ENCODE data around the gene ZBTB38. TPM values are rescaled to one million over a fixed set of nuclear protein-coding genes. Genes with fewer than 3 reads are reported as not detected.

Gene ZBTB38
- total and polyA plus RNA-seq, 2 experiments from 2014 or later = 12.9 to 35.9 TPM

GRCh38 chr3:141342386-141342785 lies 25.9 kb upstream of the ZBTB38 start:
- no peak overlapping the region for H3K27ac ChIP-seq
- TF ChIP-seq, protein P1, sequence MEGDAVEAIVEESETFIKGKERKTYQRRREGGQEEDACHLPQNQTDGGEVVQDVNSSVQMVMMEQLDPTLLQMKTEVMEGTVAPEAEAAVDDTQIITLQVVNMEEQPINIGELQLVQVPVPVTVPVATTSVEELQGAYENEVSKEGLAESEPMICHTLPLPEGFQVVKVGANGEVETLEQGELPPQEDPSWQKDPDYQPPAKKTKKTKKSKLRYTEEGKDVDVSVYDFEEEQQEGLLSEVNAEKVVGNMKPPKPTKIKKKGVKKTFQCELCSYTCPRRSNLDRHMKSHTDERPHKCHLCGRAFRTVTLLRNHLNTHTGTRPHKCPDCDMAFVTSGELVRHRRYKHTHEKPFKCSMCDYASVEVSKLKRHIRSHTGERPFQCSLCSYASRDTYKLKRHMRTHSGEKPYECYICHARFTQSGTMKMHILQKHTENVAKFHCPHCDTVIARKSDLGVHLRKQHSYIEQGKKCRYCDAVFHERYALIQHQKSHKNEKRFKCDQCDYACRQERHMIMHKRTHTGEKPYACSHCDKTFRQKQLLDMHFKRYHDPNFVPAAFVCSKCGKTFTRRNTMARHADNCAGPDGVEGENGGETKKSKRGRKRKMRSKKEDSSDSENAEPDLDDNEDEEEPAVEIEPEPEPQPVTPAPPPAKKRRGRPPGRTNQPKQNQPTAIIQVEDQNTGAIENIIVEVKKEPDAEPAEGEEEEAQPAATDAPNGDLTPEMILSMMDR (IDR thresholded peaks at IDR 0.05; ENCODE audit: low read depth, low read length) = no peak

GRCh38 chr3:141343077-141343476 lies 25.2 kb upstream of the ZBTB38 start:
- Histone ChIP-seq H3K4me3 (no peak overlapping the region), H3K4me1 (ENCODE audit: low read depth) (peaks cover 6% of the 10 kb centered on the region), H3K27me3 (no peaks in the 10 kb centered on the region), H3K27ac (no peak overlapping the region), H3K9me3 (ENCODE audit: low read depth) (no peaks in the 10 kb centered on the region), H3K36me3 (no peaks in the 10 kb centered on the region)
- no peak for DNase-seq (ENCODE audit: low read depth in 1 of 2, low spot score in 1 of 2)
- TF ChIP-seq, protein P1 (IDR thresholded peaks at IDR 0.05; ENCODE audit: low read depth, low read length) = no peak

More at GRCh38 chr3:141342386-141342785, 25.9 kb upstream of the ZBTB38 start:
- no peak for DNase-seq (ENCODE audit: low read depth in 1 of 2, low spot score in 1 of 2)
- H3K27me3 ChIP-seq = no peaks in the 10 kb centered on the region
- no peak overlapping the region for H3K4me3 ChIP-seq
- H3K9me3 ChIP-seq (ENCODE audit: low read depth) = no peaks in the 10 kb centered on the region
- H3K36me3 ChIP-seq = no peaks in the 10 kb centered on the region
- peaks cover 6% of the 10 kb centered on the region for H3K4me1 ChIP-seq (ENCODE audit: low read depth)

- Histone ChIP-seq H3K27me3 (no peaks in the 10 kb centered on the region), H3K4me1 (ENCODE audit: low read depth) (peaks cover 11% of the 10 kb centered on the region), H3K36me3 (no peaks in the 10 kb centered on the region), H3K9me3 (ENCODE audit: low read depth) (no peaks in the 10 kb centered on the region), H3K27ac (no peak overlapping the region), H3K4me3 (no peak overlapping the region)
- DNase-seq (ENCODE audit: low read depth in 1 of 2, low spot score in 1 of 2) = no peak
- TF ChIP-seq, protein P1 (IDR thresholded peaks at IDR 0.05; ENCODE audit: low read depth, low read length) = no peak
These were observed 24.4 kb upstream of the ZBTB38 start for GRCh38 chr3:141343865-141344271.

- H3K4me3 ChIP-seq = no peak overlapping the region
- TF ChIP-seq, protein P1 (IDR thresholded peaks at IDR 0.05; ENCODE audit: low read depth, low read length) = no peak
These were observed 22.8 kb upstream of the ZBTB38 start for GRCh38 chr3:141345528-141345927.

GRCh38 chr3:141346007-141346406 lies 22.3 kb upstream of the ZBTB38 start:
- Histone ChIP-seq H3K9me3 (ENCODE audit: low read depth) (no peaks in the 10 kb centered on the region), H3K27me3 (no peaks in the 10 kb centered on the region), H3K36me3 (no peaks in the 10 kb centered on the region), H3K4me3 (no peak overlapping the region), H3K4me1 (ENCODE audit: low read depth) (peaks cover 11% of the 10 kb centered on the region), H3K27ac (peak overlapping the region; percentile 45)
- no peak for DNase-seq (ENCODE audit: low read depth in 1 of 2, low spot score in 1 of 2)
- TF ChIP-seq, protein P1 (IDR thresholded peaks at IDR 0.05; ENCODE audit: low read depth, low read length) = no peak

More at GRCh38 chr3:141345528-141345927, 22.8 kb upstream of the ZBTB38 start:
- H3K27me3 ChIP-seq = no peaks in the 10 kb centered on the region
- no peaks in the 10 kb centered on the region for H3K36me3 ChIP-seq
- H3K27ac ChIP-seq = no peak overlapping the region
- DNase-seq (ENCODE audit: low read depth in 1 of 2, low spot score in 1 of 2) = no peak
- no peaks in the 10 kb centered on the region for H3K9me3 ChIP-seq (ENCODE audit: low read depth)
- peaks cover 11% of the 10 kb centered on the region for H3K4me1 ChIP-seq (ENCODE audit: low read depth)

GRCh38 chr3:141346418-141346817 lies 21.9 kb upstream of the ZBTB38 start:
- DNase-seq (ENCODE audit: low read depth in 1 of 2, low spot score in 1 of 2) = peak in 1 of 2 donors; percentile 38
- no peak overlapping the region for H3K27ac ChIP-seq
- H3K4me3 ChIP-seq = no peak overlapping the region
- H3K36me3 ChIP-seq = no peaks in the 10 kb centered on the region
- peaks cover 11% of the 10 kb centered on the region for H3K4me1 ChIP-seq (ENCODE audit: low read depth)
- no peaks in the 10 kb centered on the region for H3K27me3 ChIP-seq
- TF ChIP-seq, protein P1 (IDR thresholded peaks at IDR 0.05; ENCODE audit: low read depth, low read length) = no peak
- H3K9me3 ChIP-seq (ENCODE audit: low read depth) = no peaks in the 10 kb centered on the region

Data from cardiac muscle cell (in vitro differentiated cells and primary cell).